Suprapubic skin (tissue), 4 donors: ENCODE data around the gene ARHGAP6. TPM values are rescaled to one million over a fixed set of nuclear protein-coding genes. Genes with fewer than 3 reads are reported as not detected.

Experiments
- DNase-seq, 2 donors: peaks; one replicate each; pipeline ENCODE4 v3.0.0-alpha.2; 2019; ENCODE audit warnings: low spot score in 2 of 2
- H3K27ac ChIP-seq: fragments of 200-600 bp; sonication (generic); one replicate; pipeline ENCODE4 v1.5.1; 2019
- H3K27me3 ChIP-seq: fragments of 200-600 bp; sonication (generic); one replicate; pipeline ENCODE4 v1.5.1; 2019
- H3K36me3 ChIP-seq: fragments of 200-600 bp; sonication (generic); one replicate; pipeline ENCODE4 v1.5.1; 2019
- H3K4me1 ChIP-seq: fragments of 200-600 bp; sonication (generic); one replicate; pipeline ENCODE4 v1.5.1; 2019
- H3K4me3 ChIP-seq: fragments of 200-600 bp; sonication (generic); one replicate; pipeline ENCODE4 v1.5.1; 2019; ENCODE audit warnings: mild to moderate bottlenecking
- H3K9me3 ChIP-seq: fragments of 200-600 bp; sonication (generic); one replicate; pipeline ENCODE4 v1.5.1; 2019
- EP300 ChIP-seq: sonication (generic); formaldehyde crosslinking; IDR thresholded peaks from one replicate; pipeline ENCODE4 v1.6.1; 2017; ENCODE audit warnings: antibody characterized with exemption
- POLR2A ChIP-seq, 2 donors: fragments of 450-650 bp; IDR thresholded peaks; one replicate each; pipeline ENCODE4 v1.6.1; 2017; ENCODE audit warnings: antibody characterized with exemption in 2 of 2, mild to moderate bottlenecking in 2 of 2, moderate library complexity in 2 of 2
- POLR2AphosphoS5 ChIP-seq, 3 donors: sonication (generic); formaldehyde crosslinking; IDR thresholded peaks; one replicate each; pipeline ENCODE4 v1.6.1; 2017; ENCODE audit warnings: antibody characterized with exemption in 3 of 3
- WGBS: methylation state at CpG from one replicate; pipeline ENCODE4 v1.1.5; 2018; 5-methylcytosine and 5-hydroxymethylcytosine counted together
- total RNA-seq, 4 donors: library from RNA; depleted of rRNA; stranded (reverse); fragments of >200 nt; gene quantifications; one replicate each; pipeline ENCODE4 v1.1.0, GENCODE V29; 2016
- TF ChIP-seq, protein P1 (sequence below), 2 donors: fragments of 200-600 bp in 1 of 2; fragments of 450-650 bp in 1 of 2; sonication (generic) in 1 of 2; IDR thresholded peaks; one replicate each; pipeline ENCODE4 v1.5.1; 2016 to 2019; ENCODE audit warnings: antibody characterized with exemption in 2 of 2, mild to moderate bottlenecking in 1 of 2, moderate library complexity in 1 of 2

Gene ARHGAP6
- total RNA-seq, 4 donors from 2014 or later, result 1.6 to 6.7 (median 3.1) TPM

DNA sequence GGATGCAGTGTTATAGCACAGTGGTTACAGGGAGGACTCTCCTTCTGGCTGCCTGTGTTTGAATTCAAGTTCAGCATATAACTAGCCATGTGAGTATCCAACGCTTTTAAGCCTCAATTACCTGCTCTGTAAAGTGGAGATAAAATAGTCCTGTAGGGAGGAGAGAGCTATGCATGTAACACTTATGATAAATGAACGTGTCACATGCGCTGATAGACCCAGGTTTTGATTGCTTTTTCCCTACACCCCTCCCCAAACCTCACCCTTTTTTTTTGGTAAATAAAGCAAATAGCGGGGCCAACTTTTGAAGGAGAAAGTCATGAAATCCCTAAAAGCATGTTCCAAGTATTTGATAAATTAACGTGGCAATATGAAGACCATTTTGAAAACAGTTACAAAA lies 392.9 kb downstream of the ARHGAP6 start:
- no peak for DNase-seq
- Histone ChIP-seq H3K9me3 (no peaks in the 10 kb centered on the region), H3K27ac (no peak overlapping the region), H3K36me3 (no peaks in the 10 kb centered on the region), H3K4me1 (no peaks in the 10 kb centered on the region), H3K4me3 (no peak overlapping the region), H3K27me3 (no peaks in the 10 kb centered on the region)
- 70% methylated on average over 5 of the region's 5 CpGs for WGBS
- no peak for TF ChIP-seq EP300
- TF ChIP-seq POLR2AphosphoS5 (IDR thresholded peaks at IDR 0.05), result no peak
- TF ChIP-seq, protein P1, sequence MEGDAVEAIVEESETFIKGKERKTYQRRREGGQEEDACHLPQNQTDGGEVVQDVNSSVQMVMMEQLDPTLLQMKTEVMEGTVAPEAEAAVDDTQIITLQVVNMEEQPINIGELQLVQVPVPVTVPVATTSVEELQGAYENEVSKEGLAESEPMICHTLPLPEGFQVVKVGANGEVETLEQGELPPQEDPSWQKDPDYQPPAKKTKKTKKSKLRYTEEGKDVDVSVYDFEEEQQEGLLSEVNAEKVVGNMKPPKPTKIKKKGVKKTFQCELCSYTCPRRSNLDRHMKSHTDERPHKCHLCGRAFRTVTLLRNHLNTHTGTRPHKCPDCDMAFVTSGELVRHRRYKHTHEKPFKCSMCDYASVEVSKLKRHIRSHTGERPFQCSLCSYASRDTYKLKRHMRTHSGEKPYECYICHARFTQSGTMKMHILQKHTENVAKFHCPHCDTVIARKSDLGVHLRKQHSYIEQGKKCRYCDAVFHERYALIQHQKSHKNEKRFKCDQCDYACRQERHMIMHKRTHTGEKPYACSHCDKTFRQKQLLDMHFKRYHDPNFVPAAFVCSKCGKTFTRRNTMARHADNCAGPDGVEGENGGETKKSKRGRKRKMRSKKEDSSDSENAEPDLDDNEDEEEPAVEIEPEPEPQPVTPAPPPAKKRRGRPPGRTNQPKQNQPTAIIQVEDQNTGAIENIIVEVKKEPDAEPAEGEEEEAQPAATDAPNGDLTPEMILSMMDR (IDR thresholded peaks at IDR 0.05), result no peak
- no peak for TF ChIP-seq POLR2A (IDR thresholded peaks at IDR 0.05)

GRCh38 chrX:11272290-11272689 lies 393.4 kb downstream of the ARHGAP6 start:
- Histone ChIP-seq H3K4me1 (no peaks in the 10 kb centered on the region), H3K27me3 (no peaks in the 10 kb centered on the region), H3K27ac (no peak overlapping the region), H3K36me3 (no peaks in the 10 kb centered on the region), H3K4me3 (no peak overlapping the region), H3K9me3 (no peaks in the 10 kb centered on the region)
- TF ChIP-seq, protein P1 (IDR thresholded peaks at IDR 0.05), result no peak
- TF ChIP-seq POLR2A (IDR thresholded peaks at IDR 0.05), result no peak
- no peak for TF ChIP-seq EP300
- no peak for TF ChIP-seq POLR2AphosphoS5 (IDR thresholded peaks at IDR 0.05)
- 72% methylated on average over 2 of the region's 2 CpGs for WGBS
- no peak for DNase-seq

- WGBS, result 74% methylated on average over 3 of the region's 3 CpGs
- no peaks in the 10 kb centered on the region for H3K9me3 ChIP-seq
- no peak overlapping the region for H3K4me3 ChIP-seq
- TF ChIP-seq EP300 (no peak), POLR2AphosphoS5 (IDR thresholded peaks at IDR 0.05) (no peak), POLR2A (IDR thresholded peaks at IDR 0.05) (no peak)
- TF ChIP-seq, protein P1 (IDR thresholded peaks at IDR 0.05), result no peak
- no peaks in the 10 kb centered on the region for H3K27me3 ChIP-seq
- no peaks in the 10 kb centered on the region for H3K36me3 ChIP-seq
- DNase-seq, result no peak
- H3K4me1 ChIP-seq, result peaks cover 6% of the 10 kb centered on the region
- H3K27ac ChIP-seq, result no peak overlapping the region
These were observed 395.7 kb downstream of the ARHGAP6 start for GRCh38 chrX:11269996-11270395.

DNA sequence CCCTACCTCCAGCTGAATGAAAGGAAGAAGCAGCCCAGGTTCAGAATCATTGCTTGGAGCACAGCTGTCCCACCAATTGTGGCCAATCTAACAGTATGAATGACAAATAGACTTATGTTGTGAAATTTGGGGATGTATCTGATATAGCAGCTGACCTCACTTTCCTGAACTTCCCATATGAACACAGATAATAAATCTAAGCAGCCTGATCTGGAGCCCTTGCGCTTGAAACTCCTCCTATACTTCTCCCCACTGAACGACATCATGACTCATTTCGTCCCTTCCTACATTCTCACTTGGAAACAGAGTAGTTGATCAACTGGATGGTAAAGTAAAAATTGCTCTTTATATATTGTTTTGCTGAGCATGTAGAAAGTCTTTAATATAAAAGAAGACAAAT lies 396.7 kb downstream of the ARHGAP6 start:
- WGBS, result 83% methylated on average over 3 of the region's 3 CpGs
- H3K4me3 ChIP-seq, result no peak overlapping the region
- TF ChIP-seq EP300 (no peak), POLR2AphosphoS5 (IDR thresholded peaks at IDR 0.05) (no peak), POLR2A (IDR thresholded peaks at IDR 0.05) (no peak)
- TF ChIP-seq, protein P1 (IDR thresholded peaks at IDR 0.05), result no peak
- H3K36me3 ChIP-seq, result no peaks in the 10 kb centered on the region
- no peak for DNase-seq
- H3K27me3 ChIP-seq, result no peaks in the 10 kb centered on the region
- peaks cover 6% of the 10 kb centered on the region for H3K4me1 ChIP-seq
- H3K9me3 ChIP-seq, result no peaks in the 10 kb centered on the region
- no peak overlapping the region for H3K27ac ChIP-seq

GRCh38 chrX:11267425-11267824 lies 398.3 kb downstream of the ARHGAP6 start:
- TF ChIP-seq POLR2A (IDR thresholded peaks at IDR 0.05), result no peak
- no peak for TF ChIP-seq POLR2AphosphoS5 (IDR thresholded peaks at IDR 0.05)
- TF ChIP-seq, protein P1 (IDR thresholded peaks at IDR 0.05), result no peak
- no peak for TF ChIP-seq EP300
- no peak for DNase-seq
- H3K4me1 ChIP-seq, result peaks cover 6% of the 10 kb centered on the region

More at GRCh38 chrX:11267425-11267824, 398.3 kb downstream of the ARHGAP6 start:
- Histone ChIP-seq H3K4me3 (no peak overlapping the region), H3K27ac (no peak overlapping the region), H3K36me3 (no peaks in the 10 kb centered on the region), H3K27me3 (no peaks in the 10 kb centered on the region), H3K9me3 (no peaks in the 10 kb centered on the region)
- WGBS, result 80% methylated on average over 3 of the region's 3 CpGs
